ENCODE measurements around the gene SLC47A2. TPM values are rescaled to one million over a fixed set of nuclear protein-coding genes. Genes with fewer than 3 reads are reported as not detected.

Gene SLC47A2
- total RNA-seq, 1 donor from 2014 or later = not detected

GRCh38 chr17:19740933-19741332, 24.5 kb upstream of the SLC47A2 start:
- DNase-seq (ENCODE audit: low read depth) = no peak
- H3K4me3 ChIP-seq (ENCODE audit: low read depth, low read length) = no peak overlapping the region
- TF ChIP-seq CTCF (conservative IDR thresholded peaks at IDR 0.05; ENCODE audit: low read depth, low read length) = no peak

- no peak overlapping the region for H3K4me3 ChIP-seq (ENCODE audit: low read depth, low read length)
- DNase-seq (ENCODE audit: low read depth) = no peak
- TF ChIP-seq CTCF (conservative IDR thresholded peaks at IDR 0.05; ENCODE audit: low read depth, low read length) = no peak
Observed at GRCh38 chr17:19739241-19740201, 23.1 kb upstream of the SLC47A2 start.

GRCh38 chr17:19738757-19739156, 22.4 kb upstream of the SLC47A2 start:
- no peak for TF ChIP-seq CTCF (conservative IDR thresholded peaks at IDR 0.05; ENCODE audit: low read depth, low read length)
- DNase-seq (ENCODE audit: low read depth) = no peak
- H3K4me3 ChIP-seq (ENCODE audit: low read depth, low read length) = no peak overlapping the region

GRCh38 chr17:19738073-19738449, 21.7 kb upstream of the SLC47A2 start:
- no peak overlapping the region for H3K4me3 ChIP-seq (ENCODE audit: low read depth, low read length)
- no peak for TF ChIP-seq CTCF (conservative IDR thresholded peaks at IDR 0.05; ENCODE audit: low read depth, low read length)
- DNase-seq (ENCODE audit: low read depth) = no peak

- no peak overlapping the region for H3K4me3 ChIP-seq (ENCODE audit: low read depth, low read length)
- no peak for DNase-seq (ENCODE audit: low read depth)
- TF ChIP-seq CTCF (conservative IDR thresholded peaks at IDR 0.05; ENCODE audit: low read depth, low read length) = no peak
Observed at GRCh38 chr17:19737305-19738072, 21.1 kb upstream of the SLC47A2 start.

GRCh38 chr17:19736071-19736470, 19.7 kb upstream of the SLC47A2 start:
- DNase-seq (ENCODE audit: low read depth) = no peak
- no peak for TF ChIP-seq CTCF (conservative IDR thresholded peaks at IDR 0.05; ENCODE audit: low read depth, low read length)
- H3K4me3 ChIP-seq (ENCODE audit: low read depth, low read length) = no peak overlapping the region

Data from epithelial cell of proximal tubule (primary cell).